Measurements from ENCODE around the gene MYZAP.
A peak's percentile ranks its signal among the peaks of the same experiment; 100 is the strongest.

MYZAP gene

DNA sequence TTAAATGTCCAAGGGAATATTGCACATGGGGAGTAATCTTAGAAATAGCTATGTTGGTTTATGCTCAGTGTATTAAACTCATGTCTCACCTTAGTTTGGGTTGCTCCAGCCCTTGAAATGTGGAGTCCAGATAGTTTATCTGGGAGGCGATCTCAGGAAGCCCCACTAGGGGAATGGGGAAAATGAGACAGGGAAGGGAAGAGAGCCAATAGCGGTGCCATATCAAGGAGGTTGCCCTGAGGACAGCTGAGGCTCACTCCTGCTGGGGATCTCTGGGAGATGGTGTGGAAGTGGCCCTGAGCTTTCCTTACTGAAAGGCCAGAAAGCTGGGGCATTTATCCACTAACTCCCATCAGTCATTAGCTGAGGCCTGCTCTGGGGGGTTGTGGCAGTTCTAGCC, 71.6 kb downstream of the MYZAP start:
- no peak for DNase-seq (ENCODE audit: low read depth)

DNA sequence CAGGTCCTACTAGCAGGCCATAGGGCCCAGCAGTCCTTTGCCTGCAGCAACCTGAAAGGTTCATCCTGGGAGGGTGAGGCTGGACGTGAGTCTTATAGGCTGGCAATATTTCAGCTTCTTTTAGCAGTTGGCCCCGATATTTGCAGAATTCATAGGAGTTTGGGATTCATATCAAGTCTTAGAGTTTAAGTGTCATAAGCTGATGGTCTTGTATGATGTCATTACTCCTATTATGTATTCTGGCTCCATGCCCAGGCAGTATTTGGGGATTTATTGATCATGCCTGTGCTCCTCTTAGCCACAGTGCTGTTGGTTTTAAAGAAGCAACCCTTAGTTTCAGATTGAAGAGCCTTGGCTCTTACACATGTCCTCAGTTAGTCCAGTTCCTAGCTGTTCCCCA, 73.5 kb downstream of the MYZAP start:
- DNase-seq (ENCODE audit: low read depth) = no peak

DNA sequence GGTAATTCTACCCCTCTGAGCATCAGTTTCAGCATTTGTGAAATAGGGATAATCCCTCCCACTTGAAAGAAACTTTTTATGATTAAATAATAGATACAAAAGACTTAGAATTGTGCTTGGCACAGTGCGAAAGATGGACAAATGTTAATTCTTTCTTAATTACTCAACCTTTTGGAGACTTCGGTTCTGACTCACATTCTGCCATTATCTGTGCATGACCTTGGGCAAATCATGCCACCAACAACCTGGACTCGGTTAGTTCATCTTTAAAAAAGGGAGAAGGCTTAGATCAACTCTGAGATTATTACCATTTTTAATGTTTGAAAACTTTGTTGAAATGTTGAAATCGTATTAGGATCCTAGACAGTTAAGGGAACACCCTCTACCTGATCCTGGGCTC, 74.2 kb downstream of the MYZAP start:
- DNase-seq (ENCODE audit: low read depth) = no peak

DNA sequence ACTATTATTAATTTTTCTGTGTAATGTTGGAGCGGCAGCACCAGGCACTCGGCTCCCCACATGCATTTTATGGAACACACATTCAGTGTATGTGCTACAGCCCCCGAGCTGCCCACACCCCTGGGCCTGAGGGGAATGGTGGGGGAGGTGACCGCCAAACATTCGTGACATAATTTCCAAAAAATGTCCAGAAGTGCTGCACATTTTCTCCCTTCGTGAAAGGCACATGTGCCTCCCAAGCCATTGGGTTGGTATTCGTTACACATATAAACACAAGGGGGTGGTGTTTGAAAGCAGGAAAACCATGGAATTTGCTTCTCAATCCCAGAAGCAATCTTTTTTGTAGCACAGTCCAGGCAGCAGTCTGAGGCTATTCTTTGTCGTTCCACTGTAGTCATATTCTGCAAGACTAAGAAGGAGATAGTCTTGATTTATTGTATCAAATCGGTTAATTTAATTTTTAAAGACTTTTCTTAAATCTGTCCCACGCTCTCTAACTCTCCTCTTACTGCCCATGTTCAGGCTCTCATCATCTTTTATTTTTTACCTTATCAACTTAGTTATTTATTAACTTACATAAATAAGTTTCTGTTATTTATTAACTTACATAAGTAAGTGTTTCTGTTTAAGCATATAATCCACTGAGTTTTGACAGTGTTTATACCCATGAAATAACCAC, 75.6 kb downstream of the MYZAP start:
- peak; percentile 49 for DNase-seq (ENCODE audit: low read depth)

DNA sequence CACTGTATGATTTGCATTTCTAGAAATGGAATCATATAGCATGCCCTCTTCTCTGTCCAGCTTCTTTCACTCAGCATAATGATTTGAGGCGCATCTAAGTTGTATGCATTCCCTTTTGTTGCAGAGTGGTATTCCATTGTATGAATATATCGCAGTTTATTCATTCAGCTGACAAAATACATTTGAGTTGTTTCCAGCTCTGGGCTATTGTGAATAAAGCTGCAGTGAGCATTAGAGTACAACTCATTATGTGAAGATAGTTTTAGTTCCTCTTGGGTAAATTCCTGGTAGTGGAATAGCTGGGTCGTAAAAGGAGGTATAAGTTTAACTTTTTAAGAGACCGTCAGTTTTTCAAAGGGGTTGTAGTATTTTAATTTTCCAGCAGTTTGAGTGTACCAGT, 76.3 kb downstream of the MYZAP start:
- DNase-seq (ENCODE audit: low read depth) = no peak

DNA sequence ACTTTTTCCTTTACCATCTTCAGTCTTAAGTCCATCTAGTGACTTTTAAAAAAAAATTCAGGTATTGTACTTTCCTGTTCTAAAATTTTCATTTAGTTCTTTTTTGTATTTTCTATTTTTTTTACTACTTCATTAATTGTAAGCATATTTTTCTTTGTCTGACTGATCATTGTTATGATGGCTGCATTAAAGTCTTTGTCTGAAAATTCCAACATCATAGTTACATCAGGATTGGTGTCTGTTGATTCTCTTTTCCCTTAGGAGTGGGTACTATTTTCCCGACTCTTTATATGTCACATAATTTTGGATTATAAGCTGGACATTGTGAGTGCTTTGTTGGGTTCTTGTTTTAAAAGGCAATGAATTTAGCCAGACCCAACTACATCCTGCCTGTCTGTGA, 79.9 kb downstream of the MYZAP start:
- no peak for DNase-seq (ENCODE audit: low read depth)

DNA sequence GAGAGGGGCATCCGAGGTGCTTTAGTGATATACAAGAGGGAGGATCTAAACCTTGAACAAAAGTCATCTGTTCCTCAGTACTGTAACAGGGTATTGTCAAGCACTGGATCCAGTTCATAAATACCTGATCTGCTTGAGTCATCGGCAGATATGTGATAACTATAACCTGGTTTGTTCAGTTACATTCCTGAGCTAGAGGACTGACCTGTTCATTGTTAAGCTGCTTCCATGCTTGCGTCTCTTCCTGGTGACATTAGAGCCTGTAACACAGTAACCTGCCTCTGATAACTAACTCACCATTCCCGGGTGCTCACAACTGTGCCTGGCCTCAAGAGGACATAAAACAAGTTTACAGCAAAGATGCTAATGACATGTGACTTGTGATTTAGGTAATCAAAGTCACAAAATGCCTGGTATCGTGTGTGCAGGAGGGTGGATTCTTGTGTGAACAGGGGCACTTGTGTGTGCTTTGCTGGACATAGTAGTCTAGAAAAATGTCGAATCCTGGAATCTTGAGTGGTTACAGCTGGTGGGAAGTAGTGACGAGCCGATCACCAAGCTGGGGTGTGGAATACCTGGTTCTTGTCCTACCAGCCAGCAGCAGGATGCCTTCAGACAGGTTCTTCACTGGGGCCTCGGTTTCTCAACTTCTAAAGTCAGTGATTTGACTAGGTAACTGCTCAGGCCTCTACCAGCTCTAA, 83.9 kb downstream of the MYZAP start:
- no peak for DNase-seq (ENCODE audit: low read depth)

DNA sequence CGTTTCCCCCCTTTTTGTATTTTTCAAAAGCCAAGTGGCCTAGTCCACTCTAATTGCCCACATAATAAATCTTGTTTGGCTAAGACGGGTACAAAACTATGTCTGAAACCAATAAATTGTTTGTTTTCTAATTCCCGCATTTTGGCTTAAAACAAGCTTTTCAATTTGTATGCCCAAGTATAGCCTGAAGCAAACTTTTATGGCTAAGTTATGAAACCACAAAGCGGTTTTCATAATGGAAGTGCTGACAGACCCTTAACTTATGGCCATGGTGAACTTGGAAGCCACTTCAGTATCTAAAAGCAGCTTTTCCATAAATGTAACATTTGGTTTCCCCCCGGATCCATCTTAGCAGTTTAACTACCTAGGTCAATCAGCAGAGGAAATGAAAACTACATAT, 84.9 kb downstream of the MYZAP start:
- no peak for DNase-seq (ENCODE audit: low read depth)

DNA sequence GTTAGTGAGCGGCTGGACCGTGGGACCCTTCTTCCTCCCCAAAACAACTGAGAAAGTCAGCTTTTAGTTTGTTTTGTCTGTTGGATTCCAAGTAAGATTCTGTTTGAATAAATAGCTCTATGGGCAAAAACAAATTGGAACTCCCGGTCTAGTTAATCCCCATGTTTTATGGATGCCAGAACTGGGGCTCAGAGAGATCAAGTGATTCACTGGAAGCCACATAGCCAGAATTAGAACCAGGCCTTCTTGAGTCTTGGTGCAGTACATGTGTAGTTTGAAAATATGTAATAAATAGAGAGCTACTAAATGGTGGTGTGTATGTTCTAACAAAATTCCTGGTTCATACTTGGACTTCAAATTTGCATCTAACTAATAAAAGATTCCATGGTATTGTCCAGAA, 85.5 kb downstream of the MYZAP start:
- DNase-seq (ENCODE audit: low read depth) = no peak

DNA sequence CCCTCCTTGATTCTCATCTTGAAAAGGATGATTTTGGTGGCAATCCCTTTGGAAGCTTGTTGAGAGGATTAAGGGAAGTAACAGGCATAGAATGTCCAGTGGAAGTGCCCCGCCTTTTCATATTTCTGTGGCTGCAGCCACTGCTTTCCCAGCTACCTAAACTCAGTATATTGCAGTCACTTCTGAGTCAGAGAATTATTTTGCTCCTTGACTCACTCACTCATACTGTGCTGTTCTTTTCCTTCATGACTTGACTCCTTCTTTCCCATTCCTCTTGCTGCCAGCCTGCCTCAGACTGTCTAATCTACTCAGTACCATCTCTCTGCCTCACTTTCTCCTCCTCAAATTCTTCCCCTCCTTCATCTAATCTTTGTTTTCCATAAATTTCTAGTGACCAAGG, 88.3 kb downstream of the MYZAP start:
- no peak for DNase-seq (ENCODE audit: low read depth)

DNA sequence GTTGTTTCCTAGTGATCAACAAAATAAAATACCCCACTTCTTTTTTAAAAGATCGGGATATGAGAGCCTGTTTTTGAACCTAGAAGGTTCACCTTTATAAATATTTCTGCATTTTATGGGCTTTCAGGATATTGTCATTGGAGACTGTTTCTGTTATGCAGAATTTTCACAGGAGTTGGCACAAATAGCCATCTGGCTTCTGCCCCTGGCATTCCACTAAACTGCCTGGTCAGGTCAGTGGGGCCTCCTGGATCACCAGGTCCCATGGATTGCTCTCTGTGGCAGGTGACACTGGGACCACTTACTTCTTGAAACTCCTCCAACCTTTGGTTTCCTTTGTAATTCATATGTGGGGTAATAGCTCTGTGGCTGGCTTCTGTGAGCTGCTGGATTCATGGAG, 89.3 kb downstream of the MYZAP start:
- DNase-seq (ENCODE audit: low read depth) = no peak

DNA sequence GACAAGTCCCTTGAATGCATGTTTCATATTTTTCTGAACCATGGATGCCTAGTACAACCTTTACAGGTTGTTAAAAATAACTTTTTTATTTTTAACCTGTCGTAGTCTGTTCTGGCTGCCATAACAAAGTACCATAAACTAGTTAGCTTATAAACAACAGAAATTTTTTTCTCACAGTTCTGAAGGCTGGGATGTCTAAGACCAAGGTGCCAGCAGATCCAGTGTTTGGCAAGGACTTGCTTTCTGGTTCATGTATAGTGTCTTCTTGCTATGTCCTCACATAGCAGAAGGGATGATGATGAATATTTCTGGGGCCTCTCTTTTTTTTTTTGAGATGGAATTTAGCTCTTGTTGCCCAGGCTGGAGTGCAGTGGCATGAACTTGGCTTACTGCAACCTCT, 91.8 kb downstream of the MYZAP start:
- DNase-seq (ENCODE audit: low read depth) = no peak

DNA sequence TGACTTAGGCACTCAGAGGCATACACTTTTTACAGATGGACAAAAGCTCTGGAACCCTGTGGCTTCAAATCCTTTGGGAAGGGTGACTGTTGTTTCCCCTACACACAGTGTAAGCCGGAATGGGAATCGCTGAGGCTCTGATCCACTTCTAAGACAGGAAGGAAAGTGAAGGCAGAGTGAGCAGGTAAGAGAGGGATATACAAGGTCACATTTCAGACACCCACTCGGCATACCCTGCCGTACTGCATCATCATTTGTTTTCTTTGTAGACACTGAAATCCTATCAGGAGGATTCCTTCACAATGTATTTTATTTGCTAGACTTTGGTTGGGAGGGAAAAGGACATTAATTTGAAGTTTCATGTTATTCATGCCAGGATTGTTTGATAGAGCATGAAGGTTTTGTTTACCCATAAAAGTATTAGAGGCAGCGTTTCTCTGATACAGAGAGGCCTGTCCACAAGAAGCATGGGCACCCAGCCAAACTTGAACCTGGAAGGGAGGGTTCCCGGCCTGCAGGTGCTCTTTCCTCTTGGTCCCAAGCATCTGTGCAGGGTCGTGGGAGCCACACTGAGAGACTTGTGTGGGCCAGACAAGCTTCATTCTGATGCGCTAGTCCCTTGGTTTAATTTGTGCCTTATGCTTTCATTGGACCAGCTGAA, 92.9 kb downstream of the MYZAP start:
- no peak for DNase-seq (ENCODE audit: low read depth)

DNA sequence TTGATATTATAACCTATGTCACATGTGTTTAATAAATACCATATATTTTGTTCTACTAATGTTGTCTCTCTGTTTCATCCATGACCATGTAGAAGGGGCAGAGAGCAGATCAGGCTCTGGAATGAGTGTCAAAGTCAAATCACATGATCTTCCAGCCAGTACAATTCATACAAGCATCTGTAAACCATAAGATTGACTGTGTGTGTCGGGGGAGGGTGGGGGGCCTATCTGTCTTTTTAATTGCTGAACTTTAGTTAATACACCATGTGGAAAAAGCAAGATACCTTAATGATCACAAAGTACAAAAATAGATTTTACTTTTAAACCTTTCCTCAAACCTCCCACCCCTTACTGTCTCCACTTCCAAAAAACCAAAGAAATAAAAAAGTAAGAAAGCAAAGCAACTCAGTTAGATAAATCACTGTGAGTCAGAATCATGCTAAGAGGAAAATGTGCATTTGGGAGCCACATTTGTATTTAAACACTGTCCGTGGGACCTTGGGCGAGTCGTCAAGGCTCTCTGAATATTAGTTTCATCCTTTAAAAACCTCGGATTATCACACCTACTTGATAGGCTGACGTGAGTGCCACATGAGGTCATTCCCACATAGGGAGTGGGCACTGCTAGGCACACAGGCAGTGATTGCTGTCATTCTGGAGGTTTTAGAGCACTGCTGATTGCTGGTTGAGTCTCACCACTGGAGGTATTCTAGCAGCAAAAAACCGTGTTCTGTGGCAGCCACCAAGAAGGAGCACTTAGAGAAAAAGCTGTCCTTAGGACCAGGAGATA, 93.8 kb downstream of the MYZAP start:
- DNase-seq (ENCODE audit: low read depth) = no peak

DNA sequence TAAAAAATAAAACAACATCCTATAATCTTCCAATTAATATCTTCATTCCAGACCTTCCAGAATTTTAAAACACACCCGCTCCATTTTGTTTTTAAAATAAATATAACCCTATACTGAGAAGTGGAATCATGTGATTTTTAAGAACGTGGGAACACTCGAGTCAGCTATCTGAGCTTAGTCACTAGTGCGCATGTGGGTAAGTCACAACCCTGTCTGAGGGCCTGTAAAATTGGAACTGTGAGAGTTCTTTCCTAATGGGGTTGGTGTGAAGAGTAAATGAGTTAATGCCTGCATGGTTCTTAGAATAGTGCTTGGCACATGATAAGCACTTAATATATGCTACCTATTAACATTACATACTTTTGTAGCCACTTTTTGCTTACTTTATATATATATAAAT, 95.0 kb downstream of the MYZAP start:
- no peak for DNase-seq (ENCODE audit: low read depth)

DNA sequence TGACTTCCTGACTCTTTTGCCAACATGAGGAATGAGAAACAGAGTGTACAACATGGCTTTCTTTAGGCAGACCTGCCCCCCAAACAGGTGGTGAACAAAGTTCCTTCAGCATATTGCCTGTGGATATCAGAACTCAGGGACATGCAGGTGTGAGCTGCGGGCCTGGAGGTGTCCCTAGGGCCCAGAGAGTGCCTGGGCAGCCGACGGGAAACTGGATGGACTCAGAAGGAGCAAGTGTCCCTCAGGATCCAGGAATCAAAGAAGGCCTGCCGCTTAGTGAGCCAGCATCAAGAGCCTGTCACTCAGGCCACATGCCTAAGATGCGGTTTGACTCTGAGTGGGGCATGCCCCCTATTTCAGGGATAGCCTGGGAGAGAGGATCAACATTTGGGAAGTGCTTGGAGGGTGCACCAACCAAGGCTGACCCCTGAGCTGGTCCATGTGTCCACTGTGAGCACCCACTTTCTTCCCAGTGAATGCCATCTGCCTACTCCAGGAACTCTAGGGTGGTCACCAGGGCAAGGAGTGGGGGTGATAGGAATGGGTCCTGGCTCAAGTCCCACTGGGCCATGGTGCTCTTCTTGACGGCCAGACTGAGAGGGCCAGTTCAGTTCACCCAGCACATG, 98.8 kb downstream of the MYZAP start:
- DNase-seq (ENCODE audit: low read depth) = no peak

DNA sequence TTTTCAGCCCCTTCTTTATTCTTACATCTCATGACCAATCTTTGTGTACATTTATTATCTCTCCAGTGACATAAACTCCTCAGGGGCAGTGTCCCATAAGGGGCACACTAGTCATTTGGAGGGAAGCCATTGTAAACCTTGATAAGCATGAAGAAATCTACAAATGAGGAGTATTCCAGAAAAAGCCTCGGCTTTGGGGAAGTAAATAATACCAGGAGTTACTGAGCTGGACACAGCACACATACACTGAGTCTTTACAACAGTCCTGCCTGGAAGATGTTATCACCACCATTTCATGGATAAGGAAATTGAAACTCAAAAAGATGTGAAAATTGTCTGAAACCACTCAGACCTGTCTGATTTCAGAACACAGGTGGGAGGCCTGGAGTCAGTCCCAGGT, 99.4 kb downstream of the MYZAP start:
- DNase-seq (ENCODE audit: low read depth) = no peak

DNA sequence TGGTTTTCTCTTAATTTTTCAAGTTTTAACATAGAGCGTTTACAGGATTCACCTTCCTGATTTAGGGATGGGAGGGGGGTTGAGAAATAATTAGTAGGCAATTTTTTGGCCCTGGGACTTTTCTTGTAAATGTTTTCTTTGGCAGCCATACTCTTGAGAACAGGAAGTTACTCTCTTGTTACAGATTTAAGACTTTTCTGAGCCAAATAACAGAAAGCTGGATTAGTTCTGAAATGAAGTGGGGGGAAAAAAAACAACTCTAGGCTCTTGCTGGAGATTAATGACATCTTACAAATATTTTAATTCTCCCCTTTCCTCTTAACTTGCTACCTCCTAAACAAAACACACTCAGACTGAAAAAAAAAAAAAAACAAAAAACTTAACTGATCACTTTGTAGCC, 101.0 kb downstream of the MYZAP start:
- peak; percentile 31 for DNase-seq (ENCODE audit: low read depth)

DNA sequence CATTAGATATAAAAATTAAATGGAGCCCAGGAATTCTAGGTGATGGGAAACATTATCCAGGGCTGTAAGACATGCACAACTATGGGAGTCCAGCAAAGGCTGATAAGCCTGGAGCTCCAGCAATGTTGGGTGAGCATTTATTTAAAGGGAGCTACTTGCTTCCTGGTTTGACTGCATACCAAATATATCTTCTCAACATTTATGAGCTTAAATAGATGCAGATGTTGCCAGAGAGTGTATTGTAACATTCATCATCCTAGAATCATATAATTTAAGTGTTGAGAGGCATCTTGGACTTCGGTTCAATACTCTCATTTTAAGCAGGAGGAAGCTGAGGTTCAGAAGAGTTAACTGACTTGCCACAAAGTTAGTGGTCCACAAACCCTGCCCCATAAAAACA, 102.6 kb downstream of the MYZAP start:
- DNase-seq (ENCODE audit: low read depth) = no peak

DNA sequence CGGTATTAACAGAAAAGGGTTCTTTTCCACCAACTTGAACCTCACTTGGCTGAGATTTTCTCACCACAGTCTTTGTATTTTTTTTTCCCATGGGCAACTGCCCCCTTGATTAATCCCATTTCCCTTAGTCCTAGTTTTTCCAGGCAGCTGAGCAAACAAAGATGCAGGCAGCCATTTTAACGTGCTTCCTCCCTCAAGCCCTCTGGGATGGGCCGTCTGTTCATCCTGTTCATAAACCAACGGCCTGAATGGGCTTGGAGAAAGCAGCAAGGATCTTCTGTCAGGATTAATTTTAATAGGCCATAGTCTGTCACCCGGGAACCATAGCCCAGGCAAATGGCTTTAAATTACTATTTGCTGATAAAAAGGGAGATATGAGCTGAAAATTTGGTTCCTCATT, 104.4 kb downstream of the MYZAP start:
- DNase-seq (ENCODE audit: low read depth) = no peak

DNA sequence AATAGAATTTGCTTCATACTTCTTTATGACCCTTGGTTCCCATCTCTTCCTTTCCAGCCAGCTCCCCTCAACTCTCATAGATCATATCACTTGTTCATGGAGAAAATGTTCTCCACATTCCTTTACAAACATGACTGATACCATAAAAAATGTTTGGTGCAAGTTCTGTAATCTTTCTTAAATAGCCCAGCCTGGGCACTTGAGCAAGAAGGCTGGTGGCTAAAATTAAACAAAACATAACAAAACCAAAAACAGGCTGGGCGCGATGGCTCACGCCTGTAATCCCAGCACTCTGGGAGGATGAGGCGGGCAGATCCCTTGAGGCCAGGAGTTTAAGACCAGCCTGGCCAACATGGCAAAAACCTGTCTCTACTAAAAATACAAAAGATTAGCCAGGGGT, 105.9 kb downstream of the MYZAP start:
- DNase-seq (ENCODE audit: low read depth) = no peak

DNA sequence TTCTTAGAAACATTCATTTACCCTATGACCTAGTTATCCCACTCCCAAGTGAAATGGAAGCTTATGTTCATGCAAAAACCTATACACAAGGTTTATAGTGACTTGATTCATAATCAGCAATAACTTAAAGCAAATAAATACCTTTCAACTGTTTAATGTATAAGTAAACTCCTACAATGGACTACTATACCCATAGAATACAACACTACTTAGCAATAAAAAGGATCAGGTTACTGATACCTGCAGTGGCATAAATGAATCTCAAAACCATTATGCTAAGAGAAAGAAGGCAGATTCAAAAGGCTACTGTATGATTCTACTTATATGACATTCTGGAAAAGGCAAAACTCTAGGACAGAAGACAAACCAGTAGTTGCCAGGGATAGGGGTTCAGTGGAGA, 106.5 kb downstream of the MYZAP start:
- no peak for DNase-seq (ENCODE audit: low read depth)
